Right lobe of liver (tissue), 6 donors: ENCODE measurements around the gene PITPNM3. TPM values are rescaled to one million over a fixed set of nuclear protein-coding genes. Genes with fewer than 3 reads are reported as not detected.

Experiments used
- ATAC-seq, 4 donors: fragments of 200-7000 bp; cut with Tn5 transposase; one replicate each; pipeline ENCODE4 v1.9.1; 2020; ENCODE audit warnings: mild to moderate bottlenecking in 4 of 4, moderate library complexity in 4 of 4
- DNase-seq, 3 donors: peaks; one replicate each; pipeline ENCODE4 v3.0.0-alpha.2; 2020
- H3K27ac ChIP-seq, 3 donors: fragments of 200-600 bp; one replicate each; pipeline ENCODE4 v1.8.0; 2022
- H3K27me3 ChIP-seq, 2 donors: fragments of 200-600 bp; one replicate each; pipeline ENCODE4 v1.8.0; 2022
- H3K36me3 ChIP-seq, 4 donors: fragments of 200-600 bp; sonication (generic) in 1 of 4; one replicate each; pipeline versions ENCODE4 v1.5.1 to v1.8.0; 2017 to 2022; ENCODE audit warnings: control low read depth in 1 of 4
- H3K4me1 ChIP-seq, 4 donors: fragments of 200-600 bp; sonication (generic) in 1 of 4; one replicate each; pipeline versions ENCODE4 v1.5.1 to v1.8.0; 2017 to 2022; ENCODE audit warnings: control low read depth in 1 of 4
- H3K4me3 ChIP-seq, 3 donors: fragments of 200-600 bp; one replicate each; pipeline ENCODE4 v1.8.0; 2022
- H3K9me3 ChIP-seq, 4 donors: fragments of 200-600 bp; sonication (generic) in 1 of 4; one replicate each; pipeline versions ENCODE4 v1.5.1 to v1.8.0; 2017 to 2022; ENCODE audit warnings: control low read depth in 1 of 4
- CTCF ChIP-seq, 4 donors: fragments of 200-600 bp in 3 of 4; fragments of 450-650 bp in 1 of 4; IDR thresholded peaks; one replicate each; pipeline versions ENCODE4 v1.5.1 to v1.8.0; 2016 to 2022; ENCODE audit warnings: antibody characterized with exemption in 4 of 4, mild to moderate bottlenecking in 2 of 4
- POLR2A ChIP-seq: fragments of 450-650 bp; IDR thresholded peaks from one replicate; pipeline ENCODE4 v1.6.1; 2017; ENCODE audit warnings: antibody characterized with exemption, mild to moderate bottlenecking
- WGBS: methylation state at CpG from one replicate; pipeline ENCODE4 v1.1.6; 2018; ENCODE audit warnings: low coverage, low lambda C conversion rate; ENCODE audit not compliant: insufficient coverage; ENCODE audit errors: missing lambda C conversion rate; 5-methylcytosine and 5-hydroxymethylcytosine counted together
- intact Hi-C, 2 donors: fragments of 100-400 bp; cut with DNase I; formaldehyde crosslinking; loops; one replicate each; pipeline versions ENCODE4 v1.11.2 to v1.14.1; 2022
- total RNA-seq, 6 experiments: library from RNA; depleted of rRNA in 2 of 6; stranded (reverse); fragments of >200 nt in 2 of 6; fragmentation: NEBNext Ultra II Directional in 3 of 6; extraction: Animal tissue kit (Norgen Biotek cat#: 25700) in 3 of 6; gene quantifications; one replicate each; pipeline versions ENCODE4 v1.1.0 to v1.2.4, GENCODE V29; 2016 to 2023
- donor health status: DM: no; HTN: yes; CAD: no.
- donor health status: DM: no; HTN: no; CAD: no.
- donor health status: DM: no; HTN: no; CAD: no.
- donor health status: DM: no; HTN: yes; CAD: no.
- donor health status: DM: no; HTN: yes; CAD: no.

Gene PITPNM3
- total RNA-seq, 6 experiments from 2014 or later = 0.91 to 3.8 (median 1.2) TPM

- no peak overlapping the region for H3K4me3 ChIP-seq
- DNase-seq = peak in 1 of 3 donors; percentile 30
- ATAC-seq = no peak
- no peaks in the 10 kb centered on the region for H3K4me1 ChIP-seq
- H3K27me3 ChIP-seq = no peaks in the 10 kb centered on the region
- TF ChIP-seq POLR2A = no peak
- no peak for TF ChIP-seq CTCF (IDR thresholded peaks at IDR 0.05)
- no peaks in the 10 kb centered on the region for H3K9me3 ChIP-seq
- no peak overlapping the region for H3K27ac ChIP-seq
- WGBS = no CpG with 5 or more reads among the region's 9 CpGs
- H3K36me3 ChIP-seq = no peaks in the 10 kb centered on the region
- intact Hi-C loops = no loop called here
Observed at GRCh38 chr17:6456321-6456720, 100.0 kb downstream of the PITPNM3 start.

GRCh38 chr17:6455321-6455705, 101.0 kb downstream of the PITPNM3 start:
- no peak overlapping the region for H3K4me3 ChIP-seq
- intact Hi-C loops = no loop called here
- no peaks in the 10 kb centered on the region for H3K36me3 ChIP-seq
- no peaks in the 10 kb centered on the region for H3K4me1 ChIP-seq
- DNase-seq (no peak), ATAC-seq (peak in 1 of 4 donors; percentile 25)
- H3K27me3 ChIP-seq = no peaks in the 10 kb centered on the region
- no peak overlapping the region for H3K27ac ChIP-seq
- H3K9me3 ChIP-seq = no peaks in the 10 kb centered on the region
- TF ChIP-seq POLR2A (no peak), CTCF (IDR thresholded peaks at IDR 0.05) (no peak)
- WGBS = 6% methylated on average over 15 of the region's 35 CpGs

GRCh38 chr17:6454495-6455320, 101.6 kb downstream of the PITPNM3 start:
- H3K4me3 ChIP-seq = no peak overlapping the region
- DNase-seq (no peak), ATAC-seq (no peak)
- H3K36me3 ChIP-seq = no peaks in the 10 kb centered on the region
- 57% methylated on average over 5 of the region's 35 CpGs for WGBS
- intact Hi-C loops = no loop called here
- H3K27ac ChIP-seq = no peak overlapping the region
- no peaks in the 10 kb centered on the region for H3K27me3 ChIP-seq
- no peaks in the 10 kb centered on the region for H3K4me1 ChIP-seq
- no peak for TF ChIP-seq POLR2A
- H3K9me3 ChIP-seq = no peaks in the 10 kb centered on the region

- no peak for TF ChIP-seq POLR2A
- TF ChIP-seq CTCF (IDR thresholded peaks at IDR 0.05) = no peak
- DNase-seq (no peak), ATAC-seq (no peak)
- intact Hi-C loops = no loop called here
- H3K4me3 ChIP-seq = no peak overlapping the region
- no peaks in the 10 kb centered on the region for H3K27me3 ChIP-seq
- H3K4me1 ChIP-seq = no peaks in the 10 kb centered on the region
- WGBS = 73% methylated on average over 2 of the region's 14 CpGs
- no peaks in the 10 kb centered on the region for H3K9me3 ChIP-seq
- no peaks in the 10 kb centered on the region for H3K36me3 ChIP-seq
- H3K27ac ChIP-seq = no peak overlapping the region
Observed at GRCh38 chr17:6453279-6454024, 102.9 kb downstream of the PITPNM3 start.
